Measurements from ENCODE around the gene CEACAM16.

CEACAM16 gene

GRCh38 chr19:44728178-44728577, 29.2 kb downstream of the CEACAM16 start:
- DNase-seq, result no peak

GRCh38 chr19:44729516-44730033, 30.6 kb downstream of the CEACAM16 start:
- DNase-seq, result no peak

- DNase-seq, result no peak
These were observed 32.1 kb downstream of the CEACAM16 start for GRCh38 chr19:44731081-44731480.

- no peak for DNase-seq
These were observed 32.7 kb downstream of the CEACAM16 start for GRCh38 chr19:44731622-44732021.

GRCh38 chr19:44732235-44733014, 33.5 kb downstream of the CEACAM16 start:
- DNase-seq, result no peak

- no peak for DNase-seq
These were observed 35.4 kb downstream of the CEACAM16 start for GRCh38 chr19:44734357-44734756.

GRCh38 chr19:44735011-44735410, 36.1 kb downstream of the CEACAM16 start:
- no peak for DNase-seq

GRCh38 chr19:44737238-44738071, 38.5 kb downstream of the CEACAM16 start:
- no peak for DNase-seq

GRCh38 chr19:44738136-44738535, 39.2 kb downstream of the CEACAM16 start:
- no peak for DNase-seq

GRCh38 chr19:44738603-44739558, 39.9 kb downstream of the CEACAM16 start:
- DNase-seq, result no peak

GRCh38 chr19:44740351-44740824, 41.4 kb downstream of the CEACAM16 start:
- no peak for DNase-seq

GRCh38 chr19:44741258-44741731, 42.3 kb downstream of the CEACAM16 start:
- DNase-seq, result no peak

GRCh38 chr19:44741841-44742329, 42.9 kb downstream of the CEACAM16 start:
- DNase-seq, result no peak

GRCh38 chr19:44742330-44743061, 43.5 kb downstream of the CEACAM16 start:
- DNase-seq, result no peak

GRCh38 chr19:44744871-44745332, 46.0 kb downstream of the CEACAM16 start:
- DNase-seq, result no peak

- no peak for DNase-seq
These were observed 46.4 kb downstream of the CEACAM16 start for GRCh38 chr19:44745341-44745831.

GRCh38 chr19:44745887-44746600, 47.1 kb downstream of the CEACAM16 start:
- no peak for DNase-seq

GRCh38 chr19:44746616-44746945, 47.6 kb downstream of the CEACAM16 start:
- DNase-seq, result no peak

- no peak for DNase-seq
These were observed 48.2 kb downstream of the CEACAM16 start for GRCh38 chr19:44746946-44747738.

Data from NCI-H524 treated with DMSO at 0.1 percent for 48 hours (cell line).